Measurements from ENCODE around the gene KLC3.
"Not testable (repeated sequence)": the region's sequence is repeated elsewhere in the genome, so short reads cannot be mapped to it uniquely, and the experiment has no call there.

Gene KLC3

DNA sequence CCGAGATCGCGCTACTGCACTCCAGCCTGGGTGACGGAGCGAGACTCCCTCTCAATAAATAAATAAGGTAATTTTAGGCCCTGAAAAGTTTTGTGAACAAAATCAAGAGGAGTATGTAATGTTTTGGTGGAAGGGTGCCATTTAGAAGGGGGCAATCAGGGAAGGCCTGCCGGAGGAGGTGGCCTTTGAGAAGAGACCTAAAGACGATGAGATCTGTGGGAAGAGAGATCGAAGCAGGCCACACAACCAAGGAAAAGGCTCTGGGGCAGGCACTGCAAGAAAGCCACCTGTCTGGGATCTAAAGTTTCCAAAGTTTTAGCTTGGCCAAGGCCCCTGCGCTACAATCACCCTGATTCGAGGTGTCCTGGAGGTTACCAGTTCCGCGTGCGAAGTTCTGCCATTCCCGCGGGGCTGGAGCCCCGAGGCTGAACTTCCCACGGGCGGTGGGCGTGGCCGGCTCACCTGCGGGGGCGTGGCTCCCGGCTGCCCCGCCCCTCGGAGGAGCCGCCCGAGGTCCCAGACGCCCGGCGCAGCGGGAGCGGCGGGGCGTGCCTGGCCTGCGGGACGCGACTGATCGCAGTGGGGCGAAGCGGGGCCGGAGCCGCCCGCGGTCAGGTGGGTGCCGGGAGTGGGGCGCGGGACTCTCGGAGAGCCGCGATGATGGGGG lies at the start of gene KLC3:
KLC3 (plus strand) TSS at position 519 of the 667 bp plus-strand sequence. CDS start 4,792 bp downstream, outside the sequence.
- no peak for DNase-seq (ENCODE audit: low read depth)

DNA sequence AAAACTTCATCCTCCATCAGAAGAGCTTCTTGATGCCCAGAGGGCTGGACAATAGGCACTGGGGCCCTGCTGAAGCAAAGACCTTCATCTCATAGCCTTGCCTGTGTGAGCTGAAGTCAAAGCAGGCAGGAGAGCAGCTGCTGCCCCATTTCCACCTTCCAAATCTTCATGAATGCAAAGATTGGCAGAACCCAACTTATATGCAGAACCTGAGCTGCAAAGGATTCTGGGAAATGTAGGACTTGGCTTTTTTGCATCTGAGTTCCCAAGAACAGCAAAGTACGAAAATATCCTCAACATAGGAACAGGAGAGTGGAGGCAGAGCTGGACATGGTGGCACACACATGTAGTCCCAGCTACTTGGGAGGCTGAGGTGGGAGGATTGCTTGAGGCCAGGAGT lies 48.7 kb upstream of the KLC3 start:
- DNase-seq (ENCODE audit: low read depth), result no peak

- no peak for DNase-seq (ENCODE audit: low read depth)
Measured at GRCh38 chr19:45293682-45294081, 46.9 kb upstream of the KLC3 start.

DNA sequence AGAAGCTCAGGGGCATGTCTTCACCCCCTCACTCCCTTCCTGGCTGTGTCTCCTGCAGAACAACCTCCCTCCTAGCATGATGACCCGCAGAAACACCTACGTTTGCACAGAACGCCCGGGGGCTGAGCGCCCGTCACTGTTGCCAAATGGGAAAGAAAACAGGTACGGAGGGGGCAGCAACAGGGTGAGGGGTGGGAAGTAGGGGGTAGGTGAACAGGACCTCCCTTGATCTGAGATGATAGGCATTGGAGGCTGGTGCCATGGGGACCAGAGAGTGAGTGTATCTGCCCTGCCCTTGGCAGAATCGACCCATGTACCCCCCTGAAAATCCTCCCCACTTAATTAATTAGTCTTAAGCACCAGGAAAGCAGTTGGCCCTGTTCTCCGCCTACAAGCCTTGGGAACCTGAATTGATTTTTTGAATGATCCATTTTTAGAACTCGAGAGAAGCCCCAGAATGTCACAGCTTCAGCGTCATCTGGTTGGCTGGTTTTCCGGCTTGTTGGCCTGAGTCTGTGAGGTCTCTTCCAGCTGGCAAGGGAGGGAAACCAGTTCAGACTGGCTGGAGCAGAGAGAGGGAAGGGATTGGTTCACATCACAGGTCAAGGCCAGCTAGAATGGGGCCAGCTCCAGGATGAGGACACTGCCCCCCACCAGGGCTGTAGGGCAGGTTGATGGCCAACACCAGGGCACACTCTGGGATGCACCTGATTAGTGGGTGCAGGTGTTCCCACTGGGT lies 46.1 kb upstream of the KLC3 start:
- DNase-seq (ENCODE audit: low read depth), result no peak

GRCh38 chr19:45295873-45296272 lies 44.7 kb upstream of the KLC3 start:
- no peak for DNase-seq (ENCODE audit: low read depth)

DNA sequence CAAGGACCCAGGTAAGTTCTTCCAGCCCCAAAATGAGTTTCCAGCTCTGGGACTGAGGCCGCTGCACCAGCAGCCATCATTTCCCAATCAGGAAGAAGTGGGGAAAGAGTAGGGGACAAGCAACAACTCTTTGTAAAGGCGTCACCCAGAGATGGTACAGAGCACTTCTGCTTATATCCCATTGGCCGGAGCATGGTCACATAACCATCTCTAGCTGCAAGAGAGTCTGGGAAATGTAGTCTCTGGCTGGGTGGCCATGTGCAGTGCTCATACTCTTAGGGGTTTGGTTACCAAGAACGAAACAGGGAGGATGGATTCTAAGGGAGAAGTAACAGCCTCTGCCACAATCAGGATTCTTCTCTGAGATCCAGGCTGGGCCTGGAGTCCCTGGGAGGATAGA lies 44.2 kb upstream of the KLC3 start:
- DNase-seq (ENCODE audit: low read depth), result no peak

- DNase-seq (ENCODE audit: low read depth), result no peak
Measured at GRCh38 chr19:45297674-45298073, 42.9 kb upstream of the KLC3 start.

DNA sequence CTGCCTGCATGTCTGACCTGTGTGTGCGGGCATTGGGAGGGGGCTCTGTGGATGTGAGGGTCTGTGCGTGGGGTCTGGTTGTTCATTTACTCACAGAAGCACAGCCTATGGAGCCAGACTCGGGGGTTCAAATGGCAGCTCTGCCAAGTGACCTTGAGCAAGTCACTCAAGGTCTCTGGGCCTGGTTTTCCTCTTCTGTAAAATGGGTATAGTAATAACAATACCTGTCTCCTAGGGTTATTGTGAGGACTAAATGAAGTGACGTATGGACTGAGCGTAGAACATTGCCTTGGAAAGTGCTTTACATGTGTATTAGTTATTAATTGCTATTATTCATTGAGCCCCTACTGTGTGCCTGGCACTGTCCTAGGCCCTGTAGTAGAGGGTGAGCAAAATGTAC lies 42.3 kb upstream of the KLC3 start:
- DNase-seq (ENCODE audit: low read depth), result no peak

GRCh38 chr19:45299719-45300118 lies 40.8 kb upstream of the KLC3 start:
- no peak for DNase-seq (ENCODE audit: low read depth)

GRCh38 chr19:45302416-45302815 lies 38.1 kb upstream of the KLC3 start:
- DNase-seq (ENCODE audit: low read depth), result no peak

DNA sequence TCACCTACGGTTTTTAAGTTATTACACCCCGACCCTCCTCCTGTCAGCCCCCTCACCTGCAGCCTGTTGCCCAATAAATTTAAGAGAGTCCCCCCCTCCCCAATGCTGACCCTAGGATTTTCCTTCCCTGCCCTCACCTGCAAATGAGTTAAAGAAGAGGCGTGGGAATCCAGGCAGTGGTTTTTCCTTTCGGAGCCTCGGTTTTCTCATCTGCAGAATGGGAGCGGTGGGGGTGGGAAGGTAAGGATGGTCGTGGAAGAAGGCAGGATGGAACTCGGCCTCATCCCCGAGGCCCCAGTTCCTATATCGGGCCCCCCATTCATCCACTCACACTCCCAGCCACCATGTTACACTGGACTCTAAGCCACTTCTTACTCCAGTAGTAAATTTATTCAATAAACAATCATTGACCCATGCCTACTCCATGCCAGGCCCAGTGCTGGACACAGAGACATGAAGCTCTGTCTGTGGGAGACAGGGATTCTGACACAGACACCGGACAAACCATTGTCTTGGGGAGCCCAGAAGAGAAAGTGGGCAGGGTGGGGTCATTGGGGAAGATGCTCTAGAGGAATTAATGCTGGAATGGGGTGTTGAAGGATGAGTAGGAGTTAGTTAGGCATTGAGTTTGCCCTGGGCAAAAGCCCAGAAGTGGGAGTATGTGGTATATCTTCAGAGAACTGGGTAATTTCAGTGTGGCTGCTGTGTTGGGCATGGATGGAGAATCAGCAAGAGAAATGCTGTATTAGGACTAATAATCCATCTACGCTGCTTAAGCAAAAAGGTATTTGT lies 37.1 kb upstream of the KLC3 start:
- no peak for DNase-seq (ENCODE audit: low read depth)

GRCh38 chr19:45304141-45304926 lies 36.2 kb upstream of the KLC3 start:
- DNase-seq (ENCODE audit: low read depth), result no peak

GRCh38 chr19:45305007-45305406 lies 35.5 kb upstream of the KLC3 start:
- DNase-seq (ENCODE audit: low read depth), result no peak

- peak; percentile 31 for DNase-seq (ENCODE audit: low read depth)
Measured at GRCh38 chr19:45305421-45305820, 35.1 kb upstream of the KLC3 start.

- DNase-seq (ENCODE audit: low read depth), result no peak
Measured at GRCh38 chr19:45306040-45306439, 34.5 kb upstream of the KLC3 start.

GRCh38 chr19:45306518-45307027 lies 34.0 kb upstream of the KLC3 start:
- DNase-seq (ENCODE audit: low read depth), result no peak

DNA sequence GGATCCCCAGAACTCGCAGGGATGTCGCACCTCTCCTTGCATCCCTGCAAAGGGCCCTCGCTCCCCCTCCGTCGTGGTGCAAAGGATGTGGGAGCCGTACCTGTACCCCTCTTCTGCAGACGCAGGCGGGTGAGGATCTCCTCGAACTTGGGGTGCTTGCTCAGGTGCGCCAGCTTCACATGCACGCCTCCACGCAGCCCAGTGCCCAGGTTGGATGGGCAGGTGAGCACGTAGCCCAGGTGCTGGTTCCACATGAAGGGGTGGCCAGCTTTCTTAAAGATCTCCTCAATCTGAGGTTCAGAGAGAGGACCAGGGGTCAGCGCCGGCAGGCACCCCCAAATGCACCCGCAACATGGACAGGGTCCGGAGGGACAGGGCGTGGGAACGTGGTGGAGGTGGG lies 33.2 kb upstream of the KLC3 start:
- DNase-seq (ENCODE audit: low read depth), result no peak

- not testable (repeated sequence) for DNase-seq (ENCODE audit: low read depth)
Measured at GRCh38 chr19:45309322-45309721, 31.2 kb upstream of the KLC3 start.

GRCh38 chr19:45311621-45312020 lies 28.9 kb upstream of the KLC3 start:
- no peak for DNase-seq (ENCODE audit: low read depth)

GRCh38 chr19:45312285-45312684 lies 28.3 kb upstream of the KLC3 start:
- not testable (repeated sequence) for DNase-seq (ENCODE audit: low read depth)

DNA sequence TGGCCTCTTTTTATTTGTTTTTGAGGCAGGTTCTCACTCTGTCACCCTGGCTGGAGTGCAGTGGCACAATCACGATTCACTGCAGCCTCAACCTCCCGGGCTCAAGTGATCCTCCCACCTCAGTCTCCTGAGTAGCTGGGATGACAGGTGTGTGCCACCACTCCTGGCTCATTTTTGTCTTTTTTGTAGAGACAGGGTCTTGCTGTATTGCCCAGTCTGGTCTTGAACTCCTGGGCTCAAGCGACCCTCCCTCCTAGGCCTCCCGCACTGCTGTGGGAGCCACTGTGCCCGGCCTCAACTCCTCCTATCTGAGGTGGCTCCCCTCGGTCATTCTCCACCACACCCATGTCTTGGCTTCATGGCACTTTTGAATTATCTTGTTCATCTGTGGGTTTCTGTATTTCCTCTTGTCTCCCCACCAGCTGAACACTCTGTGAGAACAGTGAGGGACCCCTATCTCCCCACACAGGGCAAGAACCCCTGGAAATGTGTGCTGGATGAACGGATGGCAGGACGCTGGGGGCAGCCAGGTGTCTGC lies 25.8 kb upstream of the KLC3 start:
- DNase-seq (ENCODE audit: low read depth), result no peak

- DNase-seq (ENCODE audit: low read depth), result no peak
Measured at GRCh38 chr19:45315304-45315703, 25.2 kb upstream of the KLC3 start.
